Measurements from ENCODE around the gene ZBTB34.

The ZBTB34 gene

DNA sequence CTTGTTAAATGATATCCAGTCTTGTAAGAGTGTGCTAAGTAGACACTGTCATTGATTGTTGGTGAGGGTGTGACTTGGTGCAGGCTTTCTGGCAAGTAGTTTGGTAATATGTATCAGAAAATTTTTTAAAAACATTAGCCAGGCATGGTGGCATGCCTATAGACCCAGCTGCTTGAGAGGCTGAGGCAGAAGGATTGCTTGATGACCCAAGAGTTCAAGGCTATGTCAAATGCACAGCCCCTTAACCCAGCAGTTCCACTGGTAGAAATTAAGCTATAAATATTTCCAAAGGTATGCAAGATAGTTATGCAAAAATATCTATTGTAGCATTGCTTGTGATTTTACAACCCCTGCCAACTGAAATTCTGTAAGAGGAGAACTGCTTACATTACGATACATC, 31.4 kb upstream of the ZBTB34 start:
- H3K27me3 ChIP-seq (replicated peaks; ENCODE audit: control insufficient read depth, insufficient read depth, low read length, poor library complexity, severe bottlenecking), result no peaks in the 10 kb centered on the region
- no peak overlapping the region for H3K27ac ChIP-seq (ENCODE audit: insufficient read depth, low read length, poor library complexity, severe bottlenecking)
- no peaks in the 10 kb centered on the region for H3K4me1 ChIP-seq (ENCODE audit: control insufficient read depth, insufficient read depth, low read length, poor library complexity, severe bottlenecking)
- DNase-seq, result no peak
- H3K36me3 ChIP-seq (ENCODE audit: control insufficient read depth, insufficient read depth, low read length), result peaks cover 32% of the 10 kb centered on the region
- H3K9me3 ChIP-seq (ENCODE audit: control insufficient read depth, low read length), result no peaks in the 10 kb centered on the region
- no peak overlapping the region for H3K4me3 ChIP-seq (ENCODE audit: insufficient read depth, low read depth, low read length, poor library complexity, severe bottlenecking)

DNA sequence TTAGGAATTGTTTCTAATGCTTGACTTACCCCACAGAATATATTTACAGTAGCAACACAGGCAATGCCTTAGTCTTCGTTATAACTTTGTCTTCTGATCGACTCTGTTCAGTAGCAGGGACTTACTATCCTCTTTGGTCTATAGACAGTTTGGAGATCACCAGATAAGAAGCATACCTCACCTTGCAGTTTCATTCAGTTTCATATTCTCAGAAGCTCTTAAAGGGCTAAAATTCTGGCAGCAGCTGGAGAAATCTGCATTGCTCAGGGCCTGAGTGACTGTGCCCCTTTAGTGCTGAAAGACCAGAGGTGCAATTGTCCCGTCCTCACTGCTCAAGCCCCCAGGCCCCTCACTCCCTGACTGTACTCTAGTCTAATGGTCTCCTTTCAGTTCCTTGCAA, 29.6 kb upstream of the ZBTB34 start:
- DNase-seq, result no peak
- H3K9me3 ChIP-seq (ENCODE audit: control insufficient read depth, low read length), result no peaks in the 10 kb centered on the region
- H3K27me3 ChIP-seq (replicated peaks; ENCODE audit: control insufficient read depth, insufficient read depth, low read length, poor library complexity, severe bottlenecking), result no peaks in the 10 kb centered on the region
- H3K36me3 ChIP-seq (ENCODE audit: control insufficient read depth, insufficient read depth, low read length), result peaks cover 34% of the 10 kb centered on the region
- H3K4me1 ChIP-seq (ENCODE audit: control insufficient read depth, insufficient read depth, low read length, poor library complexity, severe bottlenecking), result no peaks in the 10 kb centered on the region
- H3K27ac ChIP-seq (ENCODE audit: insufficient read depth, low read length, poor library complexity, severe bottlenecking), result no peak overlapping the region
- H3K4me3 ChIP-seq (ENCODE audit: insufficient read depth, low read depth, low read length, poor library complexity, severe bottlenecking), result no peak overlapping the region

DNA sequence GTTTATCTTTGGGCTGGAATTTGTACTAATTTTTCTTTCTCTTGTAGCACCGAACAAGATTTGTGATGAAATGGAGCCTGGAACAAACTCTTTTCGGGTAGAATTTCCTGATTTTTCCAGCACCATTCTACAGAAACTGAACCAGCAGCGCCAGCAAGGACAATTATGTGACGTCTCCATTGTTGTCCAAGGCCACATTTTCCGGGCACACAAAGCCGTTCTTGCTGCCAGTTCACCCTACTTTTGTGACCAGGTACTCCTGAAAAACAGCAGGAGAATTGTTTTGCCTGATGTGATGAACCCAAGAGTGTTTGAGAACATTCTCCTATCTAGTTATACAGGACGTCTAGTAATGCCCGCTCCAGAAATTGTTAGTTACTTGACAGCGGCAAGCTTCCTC, 28.0 kb upstream of the ZBTB34 start:
- Histone ChIP-seq H3K4me1 (ENCODE audit: control insufficient read depth, insufficient read depth, low read length, poor library complexity, severe bottlenecking) (no peaks in the 10 kb centered on the region), H3K36me3 (ENCODE audit: control insufficient read depth, insufficient read depth, low read length) (peaks cover 30% of the 10 kb centered on the region), H3K4me3 (ENCODE audit: insufficient read depth, low read depth, low read length, poor library complexity, severe bottlenecking) (no peak overlapping the region), H3K27ac (ENCODE audit: insufficient read depth, low read length, poor library complexity, severe bottlenecking) (no peak overlapping the region), H3K9me3 (ENCODE audit: control insufficient read depth, low read length) (no peaks in the 10 kb centered on the region), H3K27me3 (replicated peaks; ENCODE audit: control insufficient read depth, insufficient read depth, low read length, poor library complexity, severe bottlenecking) (no peaks in the 10 kb centered on the region)
- DNase-seq, result no peak

DNA sequence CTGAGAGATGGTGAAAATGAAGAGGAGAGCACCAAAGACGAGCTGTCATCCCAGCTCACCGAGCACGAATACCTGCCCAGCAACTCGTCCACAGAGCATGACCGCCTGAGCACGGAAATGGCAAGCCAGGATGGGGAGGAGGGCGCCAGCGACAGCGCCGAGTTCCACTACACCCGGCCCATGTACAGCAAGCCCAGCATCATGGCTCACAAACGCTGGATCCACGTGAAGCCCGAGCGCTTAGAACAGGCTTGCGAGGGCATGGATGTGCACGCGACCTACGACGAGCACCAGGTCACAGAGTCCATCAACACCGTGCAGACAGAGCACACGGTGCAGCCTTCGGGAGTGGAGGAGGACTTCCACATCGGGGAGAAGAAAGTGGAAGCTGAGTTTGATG, 27.4 kb upstream of the ZBTB34 start:
- Histone ChIP-seq H3K27ac (ENCODE audit: insufficient read depth, low read length, poor library complexity, severe bottlenecking) (no peak overlapping the region), H3K27me3 (replicated peaks; ENCODE audit: control insufficient read depth, insufficient read depth, low read length, poor library complexity, severe bottlenecking) (no peaks in the 10 kb centered on the region), H3K4me1 (ENCODE audit: control insufficient read depth, insufficient read depth, low read length, poor library complexity, severe bottlenecking) (no peaks in the 10 kb centered on the region), H3K36me3 (ENCODE audit: control insufficient read depth, insufficient read depth, low read length) (peaks cover 29% of the 10 kb centered on the region), H3K4me3 (ENCODE audit: insufficient read depth, low read depth, low read length, poor library complexity, severe bottlenecking) (no peak overlapping the region), H3K9me3 (ENCODE audit: control insufficient read depth, low read length) (no peaks in the 10 kb centered on the region)
- no peak for DNase-seq

DNA sequence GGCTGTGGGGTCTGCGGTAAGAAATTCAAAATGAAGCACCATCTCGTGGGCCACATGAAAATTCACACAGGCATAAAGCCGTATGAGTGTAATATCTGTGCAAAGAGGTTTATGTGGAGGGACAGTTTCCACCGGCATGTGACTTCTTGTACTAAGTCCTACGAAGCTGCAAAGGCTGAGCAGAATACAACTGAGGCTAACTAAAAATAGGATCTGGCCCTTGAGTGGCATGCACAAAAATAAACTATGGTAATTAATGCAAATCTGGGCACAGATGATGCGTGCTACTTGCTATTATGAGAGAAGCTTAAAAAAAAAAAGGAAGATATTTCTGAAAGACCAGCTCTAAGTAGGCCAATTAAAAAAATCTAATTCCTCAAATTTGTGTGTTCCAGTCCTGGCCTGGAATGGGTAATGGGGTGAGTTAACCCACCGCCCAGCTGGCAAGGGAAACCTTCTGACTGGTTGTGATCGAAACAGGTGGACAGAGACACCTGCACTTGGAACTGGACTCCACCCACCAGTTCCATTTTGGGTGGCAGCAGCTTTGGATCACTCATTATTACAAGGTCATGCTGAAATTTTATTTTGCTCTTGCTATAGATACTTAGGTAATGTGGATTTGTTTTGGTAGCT, 26.6 kb upstream of the ZBTB34 start:
- no peaks in the 10 kb centered on the region for H3K4me1 ChIP-seq (ENCODE audit: control insufficient read depth, insufficient read depth, low read length, poor library complexity, severe bottlenecking)
- DNase-seq, result no peak
- no peak overlapping the region for H3K27ac ChIP-seq (ENCODE audit: insufficient read depth, low read length, poor library complexity, severe bottlenecking)
- peaks cover 33% of the 10 kb centered on the region for H3K36me3 ChIP-seq (ENCODE audit: control insufficient read depth, insufficient read depth, low read length)
- H3K4me3 ChIP-seq (ENCODE audit: insufficient read depth, low read depth, low read length, poor library complexity, severe bottlenecking), result no peak overlapping the region
- H3K27me3 ChIP-seq (replicated peaks; ENCODE audit: control insufficient read depth, insufficient read depth, low read length, poor library complexity, severe bottlenecking), result no peaks in the 10 kb centered on the region
- no peaks in the 10 kb centered on the region for H3K9me3 ChIP-seq (ENCODE audit: control insufficient read depth, low read length)

DNA sequence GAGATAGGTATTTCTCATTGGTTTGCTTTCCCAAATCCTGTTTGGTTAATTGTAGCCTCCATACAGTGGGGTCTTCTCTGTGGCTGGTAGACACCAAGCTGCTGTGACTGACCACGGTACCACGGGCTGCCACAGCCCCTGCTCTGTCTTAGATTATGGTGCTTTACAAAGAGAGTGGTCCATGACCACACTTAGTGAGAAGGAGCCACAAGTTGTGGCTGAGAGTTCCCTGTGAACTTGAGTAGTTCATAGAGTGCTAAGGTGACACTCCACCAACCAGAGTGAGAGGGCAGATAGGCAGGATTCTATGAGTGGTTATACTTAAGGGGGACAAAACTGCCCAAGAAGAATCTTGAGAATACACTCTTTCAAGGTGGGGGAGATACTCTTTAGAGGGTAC, 25.8 kb upstream of the ZBTB34 start:
- no peaks in the 10 kb centered on the region for H3K9me3 ChIP-seq (ENCODE audit: control insufficient read depth, low read length)
- no peaks in the 10 kb centered on the region for H3K4me1 ChIP-seq (ENCODE audit: control insufficient read depth, insufficient read depth, low read length, poor library complexity, severe bottlenecking)
- no peak for DNase-seq
- H3K4me3 ChIP-seq (ENCODE audit: insufficient read depth, low read depth, low read length, poor library complexity, severe bottlenecking), result no peak overlapping the region
- no peak overlapping the region for H3K27ac ChIP-seq (ENCODE audit: insufficient read depth, low read length, poor library complexity, severe bottlenecking)
- H3K36me3 ChIP-seq (ENCODE audit: control insufficient read depth, insufficient read depth, low read length), result peaks cover 33% of the 10 kb centered on the region
- H3K27me3 ChIP-seq (replicated peaks; ENCODE audit: control insufficient read depth, insufficient read depth, low read length, poor library complexity, severe bottlenecking), result no peaks in the 10 kb centered on the region

DNA sequence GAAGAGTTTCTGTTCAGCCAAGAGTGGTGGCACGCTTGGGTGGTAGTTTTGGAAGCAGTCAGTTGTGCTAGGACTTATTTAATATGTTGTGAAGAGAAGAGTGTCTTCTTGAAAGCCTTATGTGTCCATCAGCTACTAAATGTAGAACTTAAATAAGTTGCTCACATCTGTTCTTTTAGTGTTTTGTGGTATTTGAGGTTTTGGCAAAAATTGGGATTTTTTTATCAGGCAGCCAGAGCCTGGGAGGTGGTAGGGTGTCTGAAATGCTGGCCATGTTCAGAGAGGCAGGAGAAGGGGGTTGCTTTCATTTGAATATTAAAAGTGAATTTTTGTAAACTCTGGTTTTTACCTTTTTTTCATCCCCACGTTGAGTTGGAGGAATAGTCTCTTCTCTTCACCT, 24.2 kb upstream of the ZBTB34 start:
- Histone ChIP-seq H3K9me3 (ENCODE audit: control insufficient read depth, low read length) (no peaks in the 10 kb centered on the region), H3K27ac (ENCODE audit: insufficient read depth, low read length, poor library complexity, severe bottlenecking) (no peak overlapping the region), H3K27me3 (replicated peaks; ENCODE audit: control insufficient read depth, insufficient read depth, low read length, poor library complexity, severe bottlenecking) (no peaks in the 10 kb centered on the region), H3K36me3 (ENCODE audit: control insufficient read depth, insufficient read depth, low read length) (peaks cover 33% of the 10 kb centered on the region), H3K4me3 (ENCODE audit: insufficient read depth, low read depth, low read length, poor library complexity, severe bottlenecking) (no peak overlapping the region), H3K4me1 (ENCODE audit: control insufficient read depth, insufficient read depth, low read length, poor library complexity, severe bottlenecking) (no peaks in the 10 kb centered on the region)
- no peak for DNase-seq

DNA sequence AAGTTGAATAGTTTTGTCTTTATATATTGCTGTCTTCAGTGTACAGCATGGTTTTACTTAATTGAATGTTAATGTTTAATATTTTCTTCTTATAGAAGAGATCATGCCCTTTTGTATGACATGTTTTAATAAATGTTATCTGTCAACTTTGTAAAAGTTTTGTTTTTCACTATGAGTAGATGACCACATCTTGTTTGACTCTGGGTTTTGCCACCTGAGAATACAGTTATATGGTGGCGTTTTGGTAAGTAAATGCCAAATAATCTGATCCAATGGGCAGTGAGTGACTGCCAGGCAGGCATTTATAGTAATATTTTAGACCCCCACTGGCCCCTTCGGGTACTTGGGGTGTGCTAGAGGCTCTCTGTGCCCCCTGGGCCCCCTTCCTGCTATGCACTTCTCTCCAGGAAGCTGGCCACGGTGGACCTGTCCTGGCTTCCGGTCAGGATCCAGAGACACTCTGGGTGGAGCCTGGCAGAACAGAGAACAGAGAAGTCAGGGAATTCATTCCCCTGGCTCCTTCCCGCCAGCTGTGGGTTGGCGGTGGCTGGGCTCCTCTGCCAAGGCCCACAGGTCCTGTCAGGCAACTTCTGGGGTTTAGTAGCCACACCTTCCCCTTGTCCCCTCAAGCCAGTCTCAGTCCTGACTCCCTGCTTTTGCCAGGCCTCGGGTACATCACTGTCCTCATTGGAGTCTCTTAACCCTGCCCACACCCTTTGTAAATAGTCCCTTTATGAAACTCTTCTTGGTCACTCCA, 22.2 kb upstream of the ZBTB34 start:
- no peaks in the 10 kb centered on the region for H3K27me3 ChIP-seq (replicated peaks; ENCODE audit: control insufficient read depth, insufficient read depth, low read length, poor library complexity, severe bottlenecking)
- H3K27ac ChIP-seq (ENCODE audit: insufficient read depth, low read length, poor library complexity, severe bottlenecking), result no peak overlapping the region
- peaks cover 21% of the 10 kb centered on the region for H3K36me3 ChIP-seq (ENCODE audit: control insufficient read depth, insufficient read depth, low read length)
- H3K4me1 ChIP-seq (ENCODE audit: control insufficient read depth, insufficient read depth, low read length, poor library complexity, severe bottlenecking), result no peaks in the 10 kb centered on the region
- DNase-seq, result no peak
- no peaks in the 10 kb centered on the region for H3K9me3 ChIP-seq (ENCODE audit: control insufficient read depth, low read length)
- H3K4me3 ChIP-seq (ENCODE audit: insufficient read depth, low read depth, low read length, poor library complexity, severe bottlenecking), result no peak overlapping the region

DNA sequence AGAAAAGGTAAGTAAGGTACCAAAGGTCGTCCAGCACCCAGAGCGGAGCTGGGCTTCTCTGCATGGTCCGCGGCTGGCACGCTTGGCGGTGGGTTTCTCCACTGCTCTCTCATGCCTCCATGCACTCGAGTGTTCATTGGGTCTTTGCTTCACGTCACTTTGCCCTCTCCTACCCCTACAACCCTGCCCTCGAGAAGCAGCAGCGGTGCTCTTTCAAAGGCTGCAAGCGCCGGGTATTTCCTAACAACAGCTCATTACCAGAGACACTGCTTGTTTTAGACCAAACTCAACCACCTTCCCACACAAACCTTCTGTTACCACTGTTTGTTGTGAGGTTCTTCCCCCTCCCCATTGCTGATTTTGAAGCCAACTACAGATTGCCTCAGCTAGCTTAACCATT, 21.5 kb upstream of the ZBTB34 start:
- Histone ChIP-seq H3K27me3 (replicated peaks; ENCODE audit: control insufficient read depth, insufficient read depth, low read length, poor library complexity, severe bottlenecking) (no peaks in the 10 kb centered on the region), H3K27ac (ENCODE audit: insufficient read depth, low read length, poor library complexity, severe bottlenecking) (no peak overlapping the region), H3K4me1 (ENCODE audit: control insufficient read depth, insufficient read depth, low read length, poor library complexity, severe bottlenecking) (no peaks in the 10 kb centered on the region), H3K4me3 (ENCODE audit: insufficient read depth, low read depth, low read length, poor library complexity, severe bottlenecking) (no peak overlapping the region), H3K36me3 (ENCODE audit: control insufficient read depth, insufficient read depth, low read length) (peaks cover 14% of the 10 kb centered on the region), H3K9me3 (ENCODE audit: control insufficient read depth, low read length) (no peaks in the 10 kb centered on the region)
- DNase-seq, result no peak

DNA sequence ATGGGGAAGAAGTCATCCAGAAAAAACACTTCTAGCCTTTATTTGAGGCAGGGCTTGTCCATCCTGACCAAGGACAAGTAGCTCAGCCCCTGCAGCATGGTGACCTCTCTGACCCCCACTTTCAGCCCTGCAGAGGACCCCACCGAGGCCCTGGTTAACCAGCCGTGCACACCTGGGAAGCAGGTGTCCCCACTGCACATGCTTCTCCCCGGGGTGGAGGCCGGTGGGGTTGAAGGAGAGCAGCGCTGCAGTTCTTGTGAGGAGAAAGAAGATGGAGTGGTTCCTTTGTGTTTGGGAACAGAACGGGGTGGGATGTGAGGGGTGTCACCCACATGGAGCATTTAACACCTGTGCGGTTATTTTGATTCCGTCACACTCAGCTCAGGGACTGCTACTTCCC, 21.1 kb upstream of the ZBTB34 start:
- no peak for DNase-seq
- H3K4me3 ChIP-seq (ENCODE audit: insufficient read depth, low read depth, low read length, poor library complexity, severe bottlenecking), result no peak overlapping the region
- no peak overlapping the region for H3K27ac ChIP-seq (ENCODE audit: insufficient read depth, low read length, poor library complexity, severe bottlenecking)
- H3K36me3 ChIP-seq (ENCODE audit: control insufficient read depth, insufficient read depth, low read length), result peaks cover 10% of the 10 kb centered on the region
- no peaks in the 10 kb centered on the region for H3K27me3 ChIP-seq (replicated peaks; ENCODE audit: control insufficient read depth, insufficient read depth, low read length, poor library complexity, severe bottlenecking)
- H3K9me3 ChIP-seq (ENCODE audit: control insufficient read depth, low read length), result no peaks in the 10 kb centered on the region
- H3K4me1 ChIP-seq (ENCODE audit: control insufficient read depth, insufficient read depth, low read length, poor library complexity, severe bottlenecking), result no peaks in the 10 kb centered on the region
